ENCODE results near the gene SPDYE4.

DNA sequence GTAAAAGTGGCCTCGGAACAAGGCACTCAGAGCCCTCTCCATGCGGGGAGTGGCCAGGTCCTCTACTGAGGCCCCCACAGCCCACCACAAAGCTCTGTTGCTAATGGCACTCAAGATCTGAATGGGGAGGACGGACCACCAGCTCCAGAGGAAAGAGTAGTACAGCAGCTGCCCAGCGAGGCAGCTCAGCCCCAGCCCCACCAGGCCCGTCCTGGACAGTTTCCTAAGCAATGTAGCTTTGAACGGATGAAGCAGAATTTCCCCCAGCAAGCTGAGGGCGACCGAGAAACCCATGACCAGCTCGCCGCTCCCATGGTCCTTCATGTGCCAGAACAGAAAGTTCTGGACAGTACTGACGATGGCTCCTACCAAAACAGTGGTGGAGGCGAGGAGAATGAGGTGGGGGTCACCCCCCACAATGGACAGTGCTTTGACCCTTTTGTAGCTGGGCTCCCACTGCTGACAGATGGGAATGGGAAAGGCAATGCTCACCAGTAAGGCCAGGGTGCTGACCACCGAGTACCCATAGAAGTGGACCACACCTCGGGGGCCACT lies 39.4 kb upstream of the SPDYE4 start:
- TF ChIP-seq, protein P1, sequence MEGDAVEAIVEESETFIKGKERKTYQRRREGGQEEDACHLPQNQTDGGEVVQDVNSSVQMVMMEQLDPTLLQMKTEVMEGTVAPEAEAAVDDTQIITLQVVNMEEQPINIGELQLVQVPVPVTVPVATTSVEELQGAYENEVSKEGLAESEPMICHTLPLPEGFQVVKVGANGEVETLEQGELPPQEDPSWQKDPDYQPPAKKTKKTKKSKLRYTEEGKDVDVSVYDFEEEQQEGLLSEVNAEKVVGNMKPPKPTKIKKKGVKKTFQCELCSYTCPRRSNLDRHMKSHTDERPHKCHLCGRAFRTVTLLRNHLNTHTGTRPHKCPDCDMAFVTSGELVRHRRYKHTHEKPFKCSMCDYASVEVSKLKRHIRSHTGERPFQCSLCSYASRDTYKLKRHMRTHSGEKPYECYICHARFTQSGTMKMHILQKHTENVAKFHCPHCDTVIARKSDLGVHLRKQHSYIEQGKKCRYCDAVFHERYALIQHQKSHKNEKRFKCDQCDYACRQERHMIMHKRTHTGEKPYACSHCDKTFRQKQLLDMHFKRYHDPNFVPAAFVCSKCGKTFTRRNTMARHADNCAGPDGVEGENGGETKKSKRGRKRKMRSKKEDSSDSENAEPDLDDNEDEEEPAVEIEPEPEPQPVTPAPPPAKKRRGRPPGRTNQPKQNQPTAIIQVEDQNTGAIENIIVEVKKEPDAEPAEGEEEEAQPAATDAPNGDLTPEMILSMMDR (IDR thresholded peaks at IDR 0.05), result no peak
- no peak for TF ChIP-seq POLR2A (IDR thresholded peaks at IDR 0.05)
